RKO (cell line): Measurements from ENCODE around the gene TJP2.
A peak's percentile ranks its signal among the peaks of the same experiment; 100 is the strongest.

Source experiments
- DNase-seq: peaks from one replicate; pipeline ENCODE4 v3.0.0-alpha.2; 2016; ENCODE audit warnings: low spot score

TJP2 gene

GRCh38 chr9:69191231-69191630, 17.2 kb downstream of the TJP2 start:
- no peak for DNase-seq

- DNase-seq: no peak
Observed at GRCh38 chr9:69192214-69192613, 18.1 kb downstream of the TJP2 start.

- no peak for DNase-seq
Observed at GRCh38 chr9:69193685-69194032, 19.6 kb downstream of the TJP2 start.

GRCh38 chr9:69194702-69195418, 20.8 kb downstream of the TJP2 start:
- no peak for DNase-seq

- DNase-seq: no peak
Observed at GRCh38 chr9:69195668-69196067, 21.6 kb downstream of the TJP2 start.

- DNase-seq: no peak
Observed at GRCh38 chr9:69197687-69198086, 23.6 kb downstream of the TJP2 start.

GRCh38 chr9:69198521-69199220, 24.6 kb downstream of the TJP2 start:
- DNase-seq: no peak

GRCh38 chr9:69199769-69200470, 25.8 kb downstream of the TJP2 start:
- no peak for DNase-seq

- DNase-seq: no peak
Observed at GRCh38 chr9:69202556-69202955, 28.5 kb downstream of the TJP2 start.

- DNase-seq: no peak
Observed at GRCh38 chr9:69204326-69204725, 30.2 kb downstream of the TJP2 start.

- DNase-seq: no peak
Observed at GRCh38 chr9:69204849-69205248, 30.8 kb downstream of the TJP2 start.

- no peak for DNase-seq
Observed at GRCh38 chr9:69206047-69206446, 32.0 kb downstream of the TJP2 start.

- no peak for DNase-seq
Observed at GRCh38 chr9:69207503-69207902, 33.4 kb downstream of the TJP2 start.

GRCh38 chr9:69211424-69212036, 37.5 kb downstream of the TJP2 start:
- DNase-seq: no peak

GRCh38 chr9:69213647-69214046, 39.6 kb downstream of the TJP2 start:
- no peak for DNase-seq

- no peak for DNase-seq
Observed at GRCh38 chr9:69214939-69215338, 40.9 kb downstream of the TJP2 start.

GRCh38 chr9:69215774-69216485, 41.9 kb downstream of the TJP2 start:
- no peak for DNase-seq

- no peak for DNase-seq
Observed at GRCh38 chr9:69218166-69218565, 44.1 kb downstream of the TJP2 start.

- no peak for DNase-seq
Observed at GRCh38 chr9:69221036-69221435, 47.0 kb downstream of the TJP2 start.

GRCh38 chr9:69222970-69223369, 48.9 kb downstream of the TJP2 start:
- no peak for DNase-seq

- DNase-seq: peak; percentile 83
Observed at GRCh38 chr9:69223605-69224004, 49.5 kb downstream of the TJP2 start.

GRCh38 chr9:69229367-69229766, 55.3 kb downstream of the TJP2 start:
- no peak for DNase-seq
